Common myeloid progenitor, CD34-positive (primary cell): ENCODE results near the gene OPHN1.

Experiments
- CTCF ChIA-PET: fragments of 350-600 bp; sonication (Branson Sonifier 250); formaldehyde crosslinking; loops from one replicate; lab custom pipeline; 2021; ENCODE audit warnings: antibody characterized with exemption; lab: Charles Lee
- POLR2A ChIA-PET: fragments of 350-600 bp; sonication (Branson Sonifier 250); formaldehyde crosslinking; loops from one replicate; lab custom pipeline; 2021; ENCODE audit warnings: antibody characterized with exemption; lab: Charles Lee
- DNase-seq, 3 donors: peaks; one replicate each; pipeline versions ENCODE4 v3.0.0 to v3.0.0-alpha.2; 2013
- H3K27ac ChIP-seq, 2 experiments: 1 replicate in 1 of 2; 2 replicates in 1 of 2; pipeline ENCODE4 v1.7.0; 2013; ENCODE audit warnings: inconsistent platforms in 2 of 2, low read length in 2 of 2, mild to moderate bottlenecking in 2 of 2, low read depth in 1 of 2, moderate library complexity in 1 of 2; ENCODE audit not compliant: severe bottlenecking in 2 of 2, insufficient read depth in 1 of 2, poor library complexity in 1 of 2
- H3K27me3 ChIP-seq, 5 experiments: replicated peaks in 2 of 5; 1 replicate in 3 of 5; 2 replicates in 2 of 5; pipeline versions ENCODE4 v1.6.1 to v1.7.0; 2013; ENCODE audit warnings: low read length in 4 of 5, mild to moderate bottlenecking in 2 of 5, moderate library complexity in 2 of 5, inconsistent platforms in 1 of 5; ENCODE audit not compliant: insufficient read depth in 5 of 5, control insufficient read depth in 4 of 5
- H3K36me3 ChIP-seq, 4 experiments: 1 replicate in 2 of 4; 2 replicates in 2 of 4; pipeline versions ENCODE4 v1.6.1 to v1.7.0; 2013; ENCODE audit warnings: low read length in 3 of 4, control low read depth in 1 of 4, mild to moderate bottlenecking in 1 of 4; ENCODE audit not compliant: control insufficient read depth in 4 of 4, insufficient read depth in 4 of 4
- H3K4me1 ChIP-seq, 4 experiments: 1 replicate in 3 of 4; 2 replicates in 1 of 4; pipeline versions ENCODE4 v1.6.1 to v1.7.1; 2013; ENCODE audit warnings: low read length in 3 of 4, mild to moderate bottlenecking in 3 of 4, control low read depth in 1 of 4, inconsistent platforms in 1 of 4, moderate library complexity in 1 of 4; ENCODE audit not compliant: control insufficient read depth in 4 of 4, insufficient read depth in 4 of 4; ENCODE audit errors: control extremely low read depth in 1 of 4
- H3K4me3 ChIP-seq, 7 experiments: 1 replicate in 4 of 7; 2 replicates in 3 of 7; pipeline versions ENCODE4 v1.5.1 to v1.7.0; 2013; ENCODE audit warnings: mild to moderate bottlenecking in 7 of 7, low read length in 6 of 7, moderate library complexity in 6 of 7, inconsistent platforms in 2 of 7, low read depth in 2 of 7, control low read depth in 1 of 7; ENCODE audit not compliant: insufficient read depth in 4 of 7, control insufficient read depth in 1 of 7; ENCODE audit errors: extremely low read depth in 1 of 7
- H3K9me3 ChIP-seq, 5 experiments: 1 replicate in 4 of 5; 2 replicates in 1 of 5; pipeline versions ENCODE4 v1.6.1 to v1.7.1; 2013; ENCODE audit warnings: low read length in 4 of 5, mild to moderate bottlenecking in 2 of 5, inconsistent platforms in 1 of 5, low read depth in 1 of 5, moderate library complexity in 1 of 5; ENCODE audit not compliant: control insufficient read depth in 4 of 5, insufficient read depth in 2 of 5; ENCODE audit errors: control extremely low read depth in 1 of 5
- WGBS: methylation state at CpG from one replicate; pipeline ENCODE4 v1.1.5; 2013; ENCODE audit not compliant: insufficient coverage; 5-methylcytosine and 5-hydroxymethylcytosine counted together

OPHN1 gene

DNA sequence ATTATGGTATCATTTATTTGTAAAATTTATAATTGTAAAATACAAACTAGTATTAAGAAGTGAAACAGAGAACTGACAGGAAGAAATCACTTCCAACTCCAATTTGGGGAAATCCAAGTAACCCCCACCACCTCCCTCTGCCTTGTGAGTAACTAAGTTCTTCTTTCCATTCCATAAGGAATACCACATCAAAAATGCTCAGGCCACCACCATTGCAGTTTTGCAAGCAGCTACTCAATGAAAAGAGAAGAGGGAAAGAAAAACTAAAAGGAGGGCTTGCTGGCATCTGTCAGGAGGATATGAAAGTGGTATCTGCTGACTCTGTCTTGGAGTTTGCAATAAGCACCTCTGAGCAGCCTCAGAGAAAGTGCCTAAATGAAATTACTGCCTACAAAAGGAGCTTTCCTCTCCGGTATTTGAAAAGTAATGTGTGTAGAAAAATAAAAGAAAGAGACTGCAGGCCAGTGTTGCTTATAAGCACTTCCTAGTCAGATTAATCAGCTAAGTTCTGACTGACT, 228.7 kb downstream of the OPHN1 start:
- ChIA-PET CTCF (no interaction called here), POLR2A (no interaction called here)
- Histone ChIP-seq H3K4me3 (no peak overlapping the region), H3K4me1 (no peaks in the 10 kb centered on the region), H3K9me3 (no peaks in the 10 kb centered on the region), H3K27me3 (peaks cover 0 to 2% (median 0%) of the 10 kb centered on the region in 5 experiments), H3K36me3 (no peaks in the 10 kb centered on the region), H3K27ac (no peak overlapping the region)
- WGBS, result 88% methylated on average over 1 of the region's 1 CpG
- DNase-seq, result no peak

DNA sequence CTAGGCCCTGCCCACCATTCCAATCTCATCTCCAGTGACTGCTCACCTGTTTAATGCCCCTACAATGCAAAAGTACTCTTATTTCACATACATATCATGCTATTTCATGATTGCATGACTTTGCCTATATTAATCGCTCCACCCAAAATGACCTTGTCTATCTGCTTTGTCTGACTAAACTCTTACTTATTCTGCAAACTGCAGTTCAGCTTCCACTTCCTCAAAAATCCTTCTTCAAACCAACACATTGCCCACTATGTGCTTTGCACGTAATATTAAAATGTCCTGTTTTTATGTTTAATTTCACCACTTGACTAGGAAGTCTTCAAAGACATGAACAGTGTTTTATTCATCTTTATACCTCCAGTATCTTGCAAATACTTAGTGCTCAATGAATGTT, 229.6 kb downstream of the OPHN1 start:
- WGBS, result 100% methylated on average over 1 of the region's 2 CpGs

DNA sequence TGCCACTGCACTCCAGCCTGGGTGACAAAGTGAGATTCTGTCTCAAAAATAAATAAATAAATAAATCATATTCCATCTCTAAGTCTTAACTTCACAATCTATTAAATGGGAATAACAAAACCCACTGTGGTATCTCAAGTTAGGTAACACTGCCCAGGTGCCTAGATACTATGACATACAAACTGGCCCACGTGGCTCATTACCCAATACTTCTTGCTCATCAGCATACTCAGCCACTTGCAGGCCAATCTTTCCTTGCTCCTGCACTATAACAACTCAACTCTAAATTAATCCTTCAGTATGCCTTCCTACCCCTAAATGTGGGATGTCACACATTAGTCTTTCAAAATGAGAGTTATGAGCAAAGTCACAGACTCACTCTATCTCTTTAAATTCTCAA, 230.1 kb downstream of the OPHN1 start:
- Histone ChIP-seq H3K4me1 (no peaks in the 10 kb centered on the region), H3K27ac (no peak overlapping the region), H3K4me3 (no peak overlapping the region), H3K9me3 (no peaks in the 10 kb centered on the region), H3K27me3 (peaks cover 0 to 2% (median 0%) of the 10 kb centered on the region in 5 experiments), H3K36me3 (no peaks in the 10 kb centered on the region)
- ChIA-PET POLR2A (no interaction called here), CTCF (no interaction called here)
- WGBS, result 70% methylated on average over 1 of the region's 1 CpG
- no peak for DNase-seq

More for the DNA sequence above, 229.6 kb downstream of the OPHN1 start:
- no peaks in the 10 kb centered on the region for H3K4me1 ChIP-seq
- peaks cover 0 to 2% (median 0%) of the 10 kb centered on the region in 5 experiments for H3K27me3 ChIP-seq
- no peaks in the 10 kb centered on the region for H3K36me3 ChIP-seq
- no peak overlapping the region for H3K4me3 ChIP-seq
- ChIA-PET CTCF (no interaction called here), POLR2A (no interaction called here)
- H3K27ac ChIP-seq, result no peak overlapping the region
- no peaks in the 10 kb centered on the region for H3K9me3 ChIP-seq
- no peak for DNase-seq

DNA sequence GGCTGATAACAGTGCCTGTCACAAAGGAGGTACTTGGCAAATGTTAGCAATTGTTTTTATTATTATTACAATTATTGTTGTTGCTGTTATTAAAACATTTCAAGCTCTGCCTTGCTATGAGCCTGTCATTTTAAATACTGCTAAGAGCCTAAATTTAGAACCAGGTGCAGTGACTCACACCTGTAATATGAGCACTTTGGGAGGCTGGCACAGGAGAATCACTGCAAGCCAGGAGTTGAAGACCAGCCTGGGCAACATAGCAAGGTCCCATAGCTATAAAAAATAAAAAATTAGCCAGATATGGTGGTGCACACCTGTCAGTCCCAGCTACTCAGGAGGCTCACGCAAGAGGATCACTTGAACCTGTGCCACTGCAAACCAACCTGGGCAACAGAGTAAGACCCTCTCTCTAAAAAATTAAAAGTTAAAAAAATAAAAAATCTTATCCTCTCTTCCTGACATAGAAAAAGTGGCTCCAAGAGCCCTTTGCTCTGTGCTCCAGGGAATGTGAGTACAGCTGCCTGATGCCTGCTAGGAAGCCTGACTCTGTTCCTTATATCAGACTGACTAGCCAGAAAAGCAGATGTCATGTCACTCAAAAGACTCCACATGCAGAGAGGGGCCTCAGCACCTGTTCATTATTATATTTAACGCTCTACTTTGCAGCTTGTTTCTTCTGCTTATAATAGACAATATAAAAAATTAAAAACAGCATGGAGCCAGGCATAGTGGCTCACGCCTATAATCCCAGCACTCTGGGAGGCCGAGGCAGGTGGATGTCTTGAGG, 234.0 kb downstream of the OPHN1 start:
- H3K4me3 ChIP-seq, result no peak overlapping the region
- H3K27ac ChIP-seq, result no peak overlapping the region
- H3K4me1 ChIP-seq, result no peaks in the 10 kb centered on the region
- ChIA-PET POLR2A (no interaction called here), CTCF (interaction anchor here (0.8 kb wide), 1 partner anchor 266 kb away, joined by 3 read pairs; no protein-coding TSS in a partner anchor)
- no peaks in the 10 kb centered on the region for H3K36me3 ChIP-seq
- WGBS, result 78% methylated on average over 2 of the region's 4 CpGs
- no peaks in the 10 kb centered on the region for H3K9me3 ChIP-seq
- DNase-seq, result no peak
- no peaks in the 10 kb centered on the region for H3K27me3 ChIP-seq

DNA sequence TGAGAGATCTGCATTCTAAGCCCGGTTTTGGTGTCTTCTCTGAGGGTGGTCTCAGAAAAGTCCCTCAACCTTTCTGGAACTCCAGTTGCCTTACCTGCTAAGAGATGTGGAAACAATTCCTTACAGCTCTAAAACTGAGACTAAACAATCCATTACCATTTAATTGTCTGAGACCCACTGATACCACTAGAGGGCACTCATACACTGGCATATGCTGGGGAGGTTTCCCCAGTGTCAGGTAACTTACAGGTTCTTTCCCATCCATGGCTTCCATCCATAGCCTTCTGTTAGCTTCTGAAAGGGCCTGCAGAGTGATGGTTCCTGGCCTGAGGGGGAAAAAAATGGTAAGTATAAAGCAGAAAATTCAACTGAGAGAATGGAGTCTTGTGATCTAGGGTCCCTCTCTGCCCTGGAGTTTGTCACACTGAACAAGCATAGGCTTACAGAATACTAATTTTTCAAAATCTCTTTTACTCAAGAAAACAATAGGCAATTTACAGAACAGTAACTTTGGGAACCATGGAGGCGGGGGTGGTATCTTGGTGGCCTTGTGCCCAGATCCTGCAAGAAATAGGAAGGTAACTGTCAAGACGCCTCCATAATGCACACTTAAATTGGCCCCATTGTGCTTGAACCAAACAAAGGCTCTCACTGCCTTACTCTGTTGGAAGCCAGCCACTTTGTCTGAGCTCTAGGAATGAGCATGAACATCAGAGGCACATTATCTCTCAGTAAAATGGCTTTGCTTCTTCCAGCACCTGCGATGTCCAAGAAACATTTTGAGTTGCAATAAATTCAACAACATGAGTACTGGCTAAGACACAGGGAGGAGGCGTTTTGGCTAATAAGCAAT, 236.1 kb downstream of the OPHN1 start:
- Histone ChIP-seq H3K27ac (no peak overlapping the region), H3K4me3 (no peak overlapping the region), H3K9me3 (no peaks in the 10 kb centered on the region), H3K4me1 (peaks cover 0 to 5% (median 0%) of the 10 kb centered on the region in 4 experiments), H3K36me3 (no peaks in the 10 kb centered on the region), H3K27me3 (no peaks in the 10 kb centered on the region)
- ChIA-PET CTCF (interaction anchor here (0.6 to 1.8 kb wide), 6 partner anchors 14 to 514 kb away, joined by 3 to 11 read pairs (median 5); no protein-coding TSS in a partner anchor), POLR2A (no interaction called here)
- 45% methylated on average over 3 of the region's 5 CpGs for WGBS
- DNase-seq, result peak; percentile 29 to 64 (median 59)

DNA sequence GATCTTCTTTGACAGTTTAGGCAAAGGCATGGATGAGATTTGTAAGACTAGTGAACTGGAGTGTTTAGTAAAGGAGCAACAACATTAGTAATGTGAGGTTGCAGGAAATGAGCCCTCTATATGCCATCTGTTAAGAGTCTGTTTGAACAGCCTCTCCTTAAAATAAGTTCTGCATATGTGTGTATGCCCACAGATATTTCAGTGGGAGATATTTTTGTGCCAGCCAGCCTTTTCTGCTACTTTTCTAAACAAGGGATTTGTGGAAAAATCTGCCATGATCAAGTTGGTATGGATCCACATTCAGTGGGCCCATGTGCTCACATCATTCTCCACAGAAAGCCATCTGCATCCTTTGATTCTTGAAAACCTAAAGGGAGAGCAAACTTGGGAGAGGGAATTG, 237.7 kb downstream of the OPHN1 start:
- ChIA-PET POLR2A (no interaction called here), CTCF (interaction anchor here (1.8 kb wide), 1 partner anchor 295 kb away, joined by 6 read pairs; no protein-coding TSS in a partner anchor)
- Histone ChIP-seq H3K27ac (no peak overlapping the region), H3K4me3 (no peak overlapping the region), H3K27me3 (no peaks in the 10 kb centered on the region), H3K36me3 (no peaks in the 10 kb centered on the region), H3K9me3 (no peaks in the 10 kb centered on the region), H3K4me1 (peaks cover 0 to 5% (median 0%) of the 10 kb centered on the region in 4 experiments)
- DNase-seq, result no peak
